Astrocyte (in vitro differentiated cells and primary cell): ENCODE data around the gene ELFN2.

Source experiments
- EZH2 ChIP-seq: IDR thresholded peaks from 2 replicates; pipeline ENCODE4 v1.6.1; 2012; ENCODE audit warnings: mild to moderate bottlenecking, low read length, inconsistent platforms; ENCODE audit not compliant: insufficient read depth
- TF ChIP-seq, protein P1 (sequence below): IDR thresholded peaks from 2 replicates; pipeline ENCODE4 v1.5.1; 2011; ENCODE audit warnings: low read depth, mild to moderate bottlenecking, inconsistent platforms, low read length, moderate library complexity; ENCODE audit not compliant: insufficient read depth

DNA sequence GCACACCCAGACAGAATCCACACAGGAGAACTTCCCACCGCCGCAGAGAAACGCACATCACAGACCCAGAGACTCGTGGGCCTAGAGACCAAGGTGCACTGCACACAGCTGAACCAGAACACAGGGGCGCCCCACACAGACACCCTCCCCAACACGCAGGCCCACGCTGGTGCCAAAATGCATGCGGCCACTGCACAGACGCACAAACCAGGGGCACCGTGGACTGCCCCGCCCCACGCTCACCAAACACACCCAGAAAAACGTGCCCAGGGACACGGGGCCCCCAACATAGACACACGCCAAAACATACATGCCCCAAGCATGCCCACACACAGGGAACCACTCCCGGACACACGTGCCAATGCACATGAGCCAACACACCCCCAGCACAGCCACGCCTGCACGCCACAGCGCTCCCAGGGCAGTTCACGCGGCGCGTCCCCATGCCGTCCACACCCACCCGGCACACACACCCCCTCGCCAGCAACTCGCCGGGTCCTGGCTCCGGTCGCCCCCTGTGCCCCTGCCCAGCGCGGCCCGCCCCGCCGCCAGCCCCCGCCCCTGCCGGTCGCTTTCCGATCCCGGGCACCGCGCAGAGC lies 7.8 kb downstream of the ELFN2 start:
- TF ChIP-seq, protein P1, sequence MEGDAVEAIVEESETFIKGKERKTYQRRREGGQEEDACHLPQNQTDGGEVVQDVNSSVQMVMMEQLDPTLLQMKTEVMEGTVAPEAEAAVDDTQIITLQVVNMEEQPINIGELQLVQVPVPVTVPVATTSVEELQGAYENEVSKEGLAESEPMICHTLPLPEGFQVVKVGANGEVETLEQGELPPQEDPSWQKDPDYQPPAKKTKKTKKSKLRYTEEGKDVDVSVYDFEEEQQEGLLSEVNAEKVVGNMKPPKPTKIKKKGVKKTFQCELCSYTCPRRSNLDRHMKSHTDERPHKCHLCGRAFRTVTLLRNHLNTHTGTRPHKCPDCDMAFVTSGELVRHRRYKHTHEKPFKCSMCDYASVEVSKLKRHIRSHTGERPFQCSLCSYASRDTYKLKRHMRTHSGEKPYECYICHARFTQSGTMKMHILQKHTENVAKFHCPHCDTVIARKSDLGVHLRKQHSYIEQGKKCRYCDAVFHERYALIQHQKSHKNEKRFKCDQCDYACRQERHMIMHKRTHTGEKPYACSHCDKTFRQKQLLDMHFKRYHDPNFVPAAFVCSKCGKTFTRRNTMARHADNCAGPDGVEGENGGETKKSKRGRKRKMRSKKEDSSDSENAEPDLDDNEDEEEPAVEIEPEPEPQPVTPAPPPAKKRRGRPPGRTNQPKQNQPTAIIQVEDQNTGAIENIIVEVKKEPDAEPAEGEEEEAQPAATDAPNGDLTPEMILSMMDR, result no peak
- TF ChIP-seq EZH2, result peak; percentile 47
